NCI-H510A treated with DMSO at 0.1 percent for 48 hours (cell line): ENCODE data around the gene ROBO1.
"Not testable (repeated sequence)": the region's sequence is repeated elsewhere in the genome, so short reads cannot be mapped to it uniquely, and the experiment has no call there.

Source experiments
- DNase-seq: peaks from one replicate; lab custom pipeline; 2025; lab: John Stamatoyannopoulos, UW

Gene ROBO1

DNA sequence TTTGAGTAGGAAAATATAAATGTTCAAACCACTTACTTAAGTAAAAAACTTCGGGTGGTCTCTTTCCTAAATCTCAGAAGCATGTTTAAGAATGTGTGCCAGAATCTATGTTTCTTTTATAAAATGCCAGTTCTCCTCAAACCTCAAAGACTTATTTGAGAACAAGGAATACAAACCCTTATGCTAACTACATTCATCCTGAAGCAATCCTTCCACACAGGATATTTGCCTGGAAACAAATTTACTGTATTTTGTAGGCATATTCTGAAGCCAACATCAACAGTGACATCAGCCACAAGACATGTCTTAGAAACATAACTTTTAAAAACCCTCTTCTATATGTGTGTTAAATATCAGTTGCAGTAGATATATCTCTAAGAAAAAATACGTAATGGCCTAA is 1077.0 kb downstream of the ROBO1 start:
- no peak for DNase-seq

DNA sequence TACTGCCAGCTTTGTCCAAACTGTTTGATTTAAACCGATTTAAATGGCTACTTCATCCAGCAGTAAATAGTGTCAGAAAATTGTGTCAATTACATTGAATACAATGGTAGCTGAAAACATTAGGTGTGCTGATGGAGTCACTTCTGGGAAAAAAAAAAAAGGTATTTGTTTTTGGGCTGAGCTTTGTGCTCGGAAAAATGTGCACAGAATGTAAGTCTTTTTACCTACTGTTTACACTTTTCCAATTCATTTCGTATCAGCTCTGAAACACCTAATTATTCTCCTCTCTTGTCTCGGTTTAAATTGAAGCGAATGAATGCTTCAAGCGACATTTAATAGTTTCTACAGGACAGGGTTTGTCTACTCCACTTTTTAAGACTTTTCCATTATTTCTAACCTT is 1078.4 kb downstream of the ROBO1 start:
- DNase-seq: no peak

DNA sequence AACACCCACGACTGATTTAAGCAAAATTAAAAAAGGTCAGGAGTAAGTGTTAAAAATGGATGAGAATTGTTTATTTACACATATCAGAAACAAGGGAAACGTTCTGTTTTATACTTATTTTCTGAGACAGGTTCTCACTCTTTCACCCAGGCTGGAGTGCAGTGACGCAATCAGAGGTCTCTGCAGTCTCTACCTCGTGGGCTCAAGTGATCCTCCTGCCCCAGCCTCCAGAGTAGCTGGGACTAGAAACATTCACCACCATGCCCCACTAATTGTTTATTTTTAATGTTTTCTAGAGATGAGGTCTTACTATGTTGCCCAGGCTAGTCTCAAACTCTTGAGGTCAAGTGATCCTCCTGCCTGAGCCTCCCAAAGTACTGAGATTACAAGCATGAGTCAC is 1080.3 kb downstream of the ROBO1 start:
- no peak for DNase-seq

DNA sequence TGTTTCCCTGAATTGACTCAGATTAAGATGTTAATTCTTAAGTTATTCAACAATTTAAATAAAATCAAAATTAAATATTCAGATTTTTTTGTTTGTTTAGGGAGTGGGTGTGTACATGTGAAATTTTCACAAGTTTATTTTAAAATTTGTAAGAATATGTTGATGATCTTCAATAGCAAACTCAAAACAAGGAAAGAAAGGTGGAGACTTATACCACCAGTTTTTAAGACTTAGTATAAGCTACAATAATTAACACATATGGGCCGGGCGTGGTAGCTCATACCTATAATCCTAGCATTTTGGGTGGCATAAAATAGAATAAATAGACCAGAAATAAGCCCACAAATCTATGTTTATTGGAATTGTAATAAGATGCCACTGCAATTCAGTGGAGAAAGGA is 1084.5 kb downstream of the ROBO1 start:
- DNase-seq: no peak

DNA sequence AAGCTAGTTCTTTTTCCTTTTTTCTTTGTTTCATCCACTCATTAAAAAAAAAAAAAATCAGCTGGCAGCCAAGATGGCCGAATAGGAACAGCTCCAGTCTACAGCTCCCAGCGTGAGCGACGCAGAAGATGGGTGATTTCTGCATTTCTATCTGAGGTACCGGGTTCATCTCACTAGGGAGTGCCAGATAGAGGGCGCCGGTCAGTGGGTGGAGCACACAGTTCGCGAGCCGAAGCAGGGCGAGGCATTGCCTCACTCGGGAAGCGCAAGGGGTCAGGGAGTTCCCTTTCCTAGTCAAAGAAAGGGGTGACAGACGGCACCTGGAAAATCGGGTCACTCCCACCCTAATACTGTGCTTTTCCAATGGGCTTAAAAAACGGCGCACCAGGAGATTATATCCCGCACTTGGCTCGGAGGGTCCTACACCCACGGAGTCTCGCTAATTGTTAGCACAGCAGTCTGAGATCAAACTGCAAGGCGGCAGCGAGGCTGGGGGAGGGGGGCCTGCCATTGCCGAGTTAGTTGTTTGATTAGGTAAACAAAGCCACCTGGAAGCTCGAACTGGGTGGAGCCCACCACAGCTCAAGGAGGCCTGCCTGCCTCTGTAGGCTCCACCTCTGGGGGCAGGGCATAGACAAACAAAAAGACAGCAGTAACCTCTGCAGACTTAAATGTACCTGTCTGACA is 1092.5 kb downstream of the ROBO1 start:
- not testable (repeated sequence) for DNase-seq

DNA sequence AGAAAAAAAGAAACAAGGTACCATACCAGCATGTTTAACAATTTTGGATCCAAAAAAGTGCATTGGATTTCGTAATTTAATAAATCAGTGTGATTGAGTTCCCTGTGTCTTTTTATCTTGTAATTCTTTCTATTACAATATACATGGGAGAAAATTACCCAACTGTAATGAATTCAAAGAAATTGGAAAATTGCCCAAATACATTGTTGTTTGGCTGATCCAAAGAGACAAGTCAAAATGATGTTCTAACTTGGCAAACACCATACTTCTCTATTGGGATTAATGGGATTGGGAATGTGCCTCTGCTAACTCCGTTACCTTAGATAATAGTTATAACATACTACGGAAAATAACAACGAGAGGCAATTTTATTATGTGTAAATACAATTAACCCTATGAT is 1097.1 kb downstream of the ROBO1 start:
- no peak for DNase-seq

DNA sequence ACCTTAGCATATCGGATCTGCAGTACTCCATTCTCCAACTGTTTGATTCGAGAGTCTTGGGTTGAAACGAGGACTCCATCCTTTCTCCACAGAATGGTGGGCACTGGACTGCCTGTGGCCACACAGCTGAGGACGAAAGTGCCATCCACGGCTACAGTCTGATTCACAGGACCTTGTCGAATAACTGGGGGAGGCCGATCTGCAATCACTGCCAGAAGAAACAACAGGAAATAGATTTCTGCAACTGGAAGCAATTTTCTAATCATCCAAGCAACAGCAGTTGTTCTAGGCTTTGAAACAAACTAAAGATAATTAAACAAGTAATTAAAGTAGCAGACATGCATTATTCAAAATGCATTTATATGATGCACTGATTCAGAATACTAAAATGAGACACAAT is 1097.7 kb downstream of the ROBO1 start:
- DNase-seq: no peak

DNA sequence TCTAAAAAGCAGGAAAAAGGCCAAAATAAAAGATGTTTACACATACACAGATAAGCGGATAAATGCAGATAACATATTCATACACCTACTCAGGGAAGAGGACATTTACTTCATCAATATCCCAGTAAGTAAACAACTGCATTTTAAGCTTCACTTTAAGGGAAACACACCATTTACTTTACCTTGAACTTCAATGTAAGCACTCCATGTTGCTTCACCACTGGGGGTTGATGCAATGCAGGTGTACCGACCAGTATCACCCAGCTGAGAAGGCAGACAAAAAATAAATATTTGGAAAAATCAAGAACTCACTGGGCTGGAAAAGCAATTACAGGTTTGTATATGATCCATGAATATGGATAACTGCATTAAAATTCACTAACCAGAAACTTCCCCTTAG is 1099.5 kb downstream of the ROBO1 start:
- DNase-seq: peak; percentile 35

DNA sequence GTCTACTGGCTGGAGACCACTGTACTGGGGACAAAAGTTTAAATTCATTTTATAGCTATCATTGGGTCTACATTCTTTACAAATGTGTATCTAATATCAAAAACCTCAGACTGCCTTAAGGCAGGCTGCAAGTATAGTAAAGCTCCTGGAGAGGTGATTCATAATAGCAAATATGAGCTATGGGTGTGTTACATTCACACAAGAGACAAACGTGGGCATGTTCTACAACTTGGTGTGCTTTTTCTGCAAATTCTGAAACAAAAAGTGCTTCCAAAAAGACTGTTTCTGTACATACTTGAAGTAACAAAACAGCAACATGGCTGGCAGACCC is 1101.4 kb downstream of the ROBO1 start:
- no peak for DNase-seq

DNA sequence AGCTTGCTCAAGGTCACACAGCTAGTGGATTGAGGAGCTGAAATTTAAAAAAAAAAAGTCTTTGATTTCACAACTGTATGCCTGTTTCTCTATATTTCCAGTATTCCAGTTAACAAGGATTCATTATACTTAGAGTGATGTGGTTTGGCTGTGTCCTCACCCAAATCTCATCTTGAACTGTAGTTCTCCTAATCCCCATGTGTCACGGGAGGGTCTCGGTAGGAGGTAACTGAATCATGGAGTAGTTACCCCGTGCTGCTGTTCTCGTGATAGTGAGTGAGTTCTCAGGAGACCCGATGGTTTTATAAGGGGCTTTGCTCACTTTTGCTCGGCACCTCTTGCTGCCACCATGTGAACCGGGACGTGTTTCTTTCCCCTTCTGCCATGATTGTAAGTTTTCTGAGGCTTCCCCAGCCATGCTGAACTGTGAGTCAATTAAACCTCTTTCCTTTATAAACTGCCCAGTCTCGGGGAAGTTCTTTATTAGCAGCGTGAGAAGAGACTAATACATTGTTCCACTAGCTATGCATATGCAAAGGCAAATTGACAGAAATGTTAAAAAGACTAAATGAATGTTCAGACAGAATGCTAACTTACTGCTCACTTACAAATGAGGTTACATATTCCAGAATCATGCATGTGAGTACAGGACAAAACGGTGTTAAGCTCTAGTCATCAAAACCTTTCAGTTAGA is 1101.9 kb downstream of the ROBO1 start:
- DNase-seq: no peak

DNA sequence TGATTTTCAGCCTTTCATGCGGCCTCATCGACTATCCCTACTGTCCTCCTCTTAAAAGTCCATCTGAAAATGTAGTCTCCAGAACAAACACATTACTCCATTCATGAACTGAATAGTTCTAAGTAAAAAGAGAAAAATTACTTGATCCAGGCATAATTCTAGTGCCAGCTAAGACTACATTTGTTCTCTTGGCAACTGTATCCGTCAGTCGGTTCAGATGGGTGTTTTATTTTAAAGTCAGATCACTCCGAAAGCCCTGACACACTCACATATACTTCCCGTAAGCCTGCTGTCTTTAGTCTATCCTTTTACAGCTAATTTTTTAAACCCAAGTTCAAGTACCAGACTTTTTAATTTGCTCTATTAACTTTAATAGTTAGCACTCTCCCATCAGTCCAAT is 1102.7 kb downstream of the ROBO1 start:
- DNase-seq: no peak

DNA sequence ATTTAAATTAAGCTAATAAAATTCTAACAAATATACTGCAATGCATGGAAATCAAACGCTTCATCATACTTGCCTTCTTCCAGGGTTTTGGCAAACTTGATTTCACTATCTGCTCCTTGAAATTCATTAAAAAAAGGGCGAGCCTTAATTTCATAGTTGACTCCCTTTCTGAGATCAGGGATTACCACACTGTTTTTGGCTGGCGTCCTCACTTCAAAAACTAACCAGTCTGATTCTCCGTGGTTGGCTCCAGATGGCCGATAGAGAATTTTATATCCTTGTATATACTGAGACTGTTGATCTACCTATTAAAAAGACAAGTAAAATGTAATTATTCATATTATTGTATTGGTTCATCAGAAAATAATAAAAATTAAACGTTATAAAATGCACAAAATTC is 1106.8 kb downstream of the ROBO1 start:
- no peak for DNase-seq

DNA sequence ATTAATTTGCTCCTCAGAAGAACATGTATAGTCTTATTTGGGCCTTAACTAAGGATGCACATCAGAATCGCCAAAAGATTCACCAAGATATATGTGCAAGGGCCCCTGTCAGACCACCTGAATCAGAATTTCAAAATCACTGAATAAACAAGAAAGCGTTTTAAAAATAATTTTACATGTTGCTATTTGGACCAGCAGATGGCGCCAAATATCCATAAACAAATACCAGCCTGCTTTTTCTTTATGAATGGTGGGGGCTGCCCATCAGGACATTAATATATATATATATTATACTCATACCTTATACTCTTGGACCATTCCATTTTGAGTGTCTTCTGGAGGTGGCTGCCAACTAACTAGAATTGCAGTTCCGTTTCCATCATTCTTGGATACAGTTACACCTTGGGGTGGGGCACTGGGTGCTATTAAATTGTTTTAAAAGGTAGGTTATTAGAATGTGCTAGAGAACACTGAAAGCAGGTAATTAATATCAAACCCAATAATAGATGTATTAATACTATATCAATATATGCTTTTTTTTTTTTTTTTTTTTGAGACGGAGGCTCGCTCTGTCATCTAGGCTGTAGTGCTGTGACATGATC is 1108.3 kb downstream of the ROBO1 start:
- no peak for DNase-seq

DNA sequence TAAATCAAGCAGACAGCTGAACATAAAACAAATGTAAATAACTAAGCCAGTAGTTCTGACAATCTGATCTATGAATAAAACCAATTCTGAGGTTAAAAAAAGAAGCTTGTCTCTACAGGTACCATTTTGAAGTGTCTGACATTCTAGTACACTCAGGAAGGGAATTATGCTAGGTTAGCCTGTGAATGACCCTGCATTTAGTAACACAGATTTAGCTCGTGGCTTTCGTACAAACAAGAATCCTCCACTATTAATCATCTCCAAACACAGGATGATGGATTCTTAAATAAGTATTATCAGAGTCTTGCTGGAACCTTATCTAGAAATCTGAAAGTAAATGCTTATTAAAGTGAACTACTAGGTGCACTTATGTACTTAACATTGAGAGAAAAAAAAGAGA is 1120.1 kb downstream of the ROBO1 start:
- DNase-seq: no peak

DNA sequence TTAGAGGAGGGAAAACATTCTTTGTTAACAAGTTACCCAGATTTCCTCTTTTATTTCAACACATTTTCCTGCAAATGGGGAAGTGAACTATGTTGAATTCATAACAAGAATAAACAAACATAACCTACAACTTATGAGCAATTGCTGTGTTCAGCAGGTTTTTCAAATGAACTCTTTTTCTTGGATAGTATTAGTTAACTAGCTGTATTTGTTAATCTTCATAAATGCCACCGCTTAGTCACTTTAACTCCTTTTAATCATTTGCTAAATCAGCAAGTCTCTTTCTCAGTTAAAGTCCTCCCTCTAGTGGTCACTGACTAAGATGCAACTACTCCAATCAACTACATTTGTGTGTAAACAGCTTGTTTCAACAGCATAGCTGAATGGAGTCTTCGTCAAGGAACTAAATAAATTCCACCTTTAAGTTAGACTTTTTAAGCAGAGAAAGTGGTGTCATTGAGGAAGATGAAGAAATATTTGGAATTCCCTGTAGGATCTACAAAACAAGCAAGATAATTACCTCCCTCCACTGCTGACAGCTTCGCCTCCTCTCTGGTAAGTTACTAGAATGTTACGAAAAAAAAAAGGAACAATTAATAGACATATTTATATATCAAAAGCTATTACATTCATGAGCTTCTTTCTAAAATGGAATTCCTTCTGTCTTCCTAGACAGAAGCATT is 1122.0 kb downstream of the ROBO1 start:
- peak; percentile 56 for DNase-seq

DNA sequence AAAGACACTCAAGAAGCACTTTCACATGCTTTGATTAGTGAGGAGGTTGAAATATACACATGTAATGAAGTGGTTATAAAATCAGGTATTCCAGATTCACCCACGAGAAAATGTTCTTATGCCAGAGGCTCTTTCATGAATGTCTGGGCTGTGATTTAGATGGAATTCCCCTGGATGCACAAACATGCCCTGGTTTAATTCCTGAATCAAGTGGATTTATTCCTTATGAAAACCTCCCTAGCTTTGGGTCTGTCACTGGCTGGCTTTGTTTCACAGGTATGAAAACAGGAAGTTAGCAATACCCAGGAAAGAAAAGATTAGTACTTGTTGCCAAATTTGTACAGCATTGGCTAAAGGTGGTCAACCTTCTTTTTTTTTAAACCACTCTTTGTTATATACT is 1123.0 kb downstream of the ROBO1 start:
- no peak for DNase-seq

DNA sequence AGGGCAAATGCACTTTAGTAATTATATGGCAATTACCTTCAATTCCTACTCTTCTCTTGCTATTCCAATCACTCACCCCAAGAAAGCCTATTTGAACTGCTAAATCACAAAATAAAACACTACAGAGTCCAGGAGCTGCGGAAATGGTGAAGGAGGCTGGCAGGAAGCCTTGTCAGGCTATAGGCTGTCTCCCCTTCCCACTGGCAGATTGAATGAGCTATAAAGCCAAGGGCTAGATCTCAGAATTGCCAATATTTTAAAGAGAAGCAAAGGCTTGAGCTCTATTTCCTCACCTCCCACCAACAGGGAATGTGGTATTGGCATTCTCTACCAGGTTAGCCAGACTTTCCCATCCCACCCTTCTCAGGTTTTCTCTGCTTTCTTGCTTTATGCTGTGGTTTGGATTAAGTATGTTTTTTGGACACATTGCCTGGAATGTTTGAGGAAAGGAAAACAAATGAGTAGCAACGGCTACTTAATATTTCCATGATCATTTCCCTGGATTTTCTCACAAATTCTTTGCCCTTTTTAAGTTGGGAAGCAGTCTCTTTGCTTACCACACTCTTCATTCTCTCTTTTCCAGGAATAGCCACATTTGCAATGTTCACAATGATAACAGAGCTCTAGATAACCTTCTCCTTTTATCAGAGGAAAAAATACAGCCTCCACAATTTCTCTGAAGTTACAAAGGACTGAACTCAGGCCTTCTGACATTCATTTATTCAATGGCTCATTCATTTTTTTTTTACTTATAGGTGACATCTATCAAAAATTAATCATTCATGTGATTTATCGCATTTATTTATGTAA is 1125.4 kb downstream of the ROBO1 start:
- DNase-seq: no peak

DNA sequence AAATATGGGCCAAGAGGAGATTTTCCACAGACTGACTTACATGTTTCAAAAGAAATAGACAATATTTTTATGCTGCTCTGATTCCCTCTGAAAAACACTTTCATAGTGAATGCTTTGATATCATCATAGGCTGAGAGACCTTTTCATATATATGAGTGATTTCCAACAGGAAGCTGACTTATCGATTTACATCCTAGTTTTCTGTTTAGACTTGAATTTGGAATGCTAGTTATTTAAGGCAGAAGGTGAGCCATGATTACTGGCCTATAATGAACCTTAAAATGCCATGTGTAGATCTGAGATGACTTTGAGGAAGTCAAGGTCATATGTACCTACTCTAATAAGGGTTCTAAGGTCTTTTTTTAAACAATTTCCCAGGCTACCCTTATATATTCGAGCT is 1126.1 kb downstream of the ROBO1 start:
- DNase-seq: no peak

DNA sequence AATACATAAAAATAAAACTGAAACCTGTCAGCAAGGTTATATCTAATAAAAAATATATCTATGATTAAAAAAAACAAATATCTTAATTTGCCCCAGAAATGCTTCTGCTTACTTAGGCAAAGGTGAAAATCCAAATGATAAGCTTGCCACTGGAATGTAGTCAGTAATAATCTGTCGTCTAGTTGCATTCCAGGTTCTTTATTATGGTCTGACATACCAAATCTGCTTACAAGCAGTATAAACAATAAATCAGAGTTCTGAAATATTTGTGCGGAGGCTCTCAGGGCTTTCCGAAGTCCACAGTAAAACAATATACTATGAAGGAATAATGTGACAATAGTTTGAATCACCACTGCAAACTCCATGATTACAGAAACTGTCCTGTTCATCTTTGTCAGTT is 1133.5 kb downstream of the ROBO1 start:
- no peak for DNase-seq

DNA sequence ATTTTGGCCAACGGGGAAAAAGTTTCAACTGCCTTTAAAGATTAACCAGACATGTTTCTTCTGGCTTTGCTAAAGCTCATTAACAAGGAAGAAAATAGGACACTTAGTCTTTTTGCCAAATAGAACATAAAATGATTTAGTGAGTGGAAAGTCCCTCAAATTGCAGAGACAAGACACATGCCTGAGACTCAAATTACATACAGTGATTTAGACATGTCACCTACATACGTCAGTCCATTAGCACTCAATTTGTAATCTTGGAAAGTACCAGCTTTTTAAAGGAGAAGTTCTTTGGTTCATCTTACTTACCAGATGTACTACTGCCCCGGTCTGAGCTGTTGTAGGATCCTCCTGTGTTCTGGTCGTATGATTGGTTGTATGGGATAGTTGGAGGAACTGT is 1134.2 kb downstream of the ROBO1 start:
- no peak for DNase-seq

DNA sequence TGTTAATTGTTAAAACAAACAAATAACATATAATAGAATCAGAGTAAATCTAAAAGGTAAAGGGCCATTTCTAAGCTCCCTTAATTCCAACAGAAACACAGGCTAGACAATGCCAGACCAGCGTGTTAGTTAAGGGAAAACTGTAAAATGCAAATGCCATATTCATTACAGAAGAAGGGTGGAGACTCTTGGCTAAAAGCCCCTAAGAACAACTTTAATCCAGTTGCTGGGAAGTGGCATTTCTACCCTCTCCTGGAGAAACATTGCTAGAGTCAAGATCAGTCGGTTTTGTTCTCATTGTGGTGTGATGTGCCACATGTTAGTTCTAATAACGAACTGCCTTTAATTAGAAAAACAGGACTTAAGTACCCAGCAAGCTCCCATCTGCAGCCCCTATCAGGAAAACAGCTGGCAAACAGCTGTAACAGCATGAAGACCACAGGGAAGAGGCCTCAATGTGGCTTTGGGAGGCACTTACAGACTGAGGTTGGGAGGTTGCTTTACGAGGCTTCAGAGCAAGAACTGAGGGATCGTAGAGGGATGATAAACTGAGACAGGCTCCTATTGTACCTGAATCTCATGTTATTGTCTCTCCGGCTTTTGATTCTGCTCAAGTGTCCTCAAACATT is 1134.8 kb downstream of the ROBO1 start:
- DNase-seq: no peak

DNA sequence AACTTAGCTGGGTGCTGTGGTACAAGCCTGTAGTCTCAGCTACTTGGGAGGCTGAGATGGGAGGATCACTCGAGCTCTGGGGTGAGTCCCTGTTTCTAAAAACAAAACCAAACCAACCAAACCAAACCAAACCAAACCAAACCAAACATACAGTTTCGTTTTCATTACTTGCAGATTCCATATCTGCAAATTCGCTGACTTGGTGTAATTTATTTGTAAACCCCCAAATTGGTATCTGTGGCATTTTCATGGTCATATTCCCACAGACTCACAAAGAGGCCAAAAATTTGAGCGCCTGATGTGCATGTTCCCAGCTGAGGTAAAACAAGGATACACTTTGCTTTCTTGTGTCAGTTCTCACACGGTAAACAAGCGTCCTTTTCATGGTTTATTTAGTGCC is 1138.3 kb downstream of the ROBO1 start:
- DNase-seq: no peak
